GM12864 (cell line): Measurements from ENCODE around the gene CASQ1.

Source experiments
- DNase-seq: peaks from one replicate; pipeline ENCODE4 v3.0.0-alpha.2; 2011; ENCODE audit warnings: low read depth
- H3K4me3 ChIP-seq: 2 replicates; pipeline ENCODE4 v1.5.1; 2011; ENCODE audit warnings: mild to moderate bottlenecking, low read depth, low read length, control low read depth
- TF ChIP-seq, protein P1 (sequence below): IDR thresholded peaks from 2 replicates; pipeline ENCODE4 v1.5.1; 2011; ENCODE audit warnings: low read depth, mild to moderate bottlenecking, moderate library complexity, low read length, control low read depth, inconsistent platforms; ENCODE audit errors: missing control alignments

Gene CASQ1

DNA sequence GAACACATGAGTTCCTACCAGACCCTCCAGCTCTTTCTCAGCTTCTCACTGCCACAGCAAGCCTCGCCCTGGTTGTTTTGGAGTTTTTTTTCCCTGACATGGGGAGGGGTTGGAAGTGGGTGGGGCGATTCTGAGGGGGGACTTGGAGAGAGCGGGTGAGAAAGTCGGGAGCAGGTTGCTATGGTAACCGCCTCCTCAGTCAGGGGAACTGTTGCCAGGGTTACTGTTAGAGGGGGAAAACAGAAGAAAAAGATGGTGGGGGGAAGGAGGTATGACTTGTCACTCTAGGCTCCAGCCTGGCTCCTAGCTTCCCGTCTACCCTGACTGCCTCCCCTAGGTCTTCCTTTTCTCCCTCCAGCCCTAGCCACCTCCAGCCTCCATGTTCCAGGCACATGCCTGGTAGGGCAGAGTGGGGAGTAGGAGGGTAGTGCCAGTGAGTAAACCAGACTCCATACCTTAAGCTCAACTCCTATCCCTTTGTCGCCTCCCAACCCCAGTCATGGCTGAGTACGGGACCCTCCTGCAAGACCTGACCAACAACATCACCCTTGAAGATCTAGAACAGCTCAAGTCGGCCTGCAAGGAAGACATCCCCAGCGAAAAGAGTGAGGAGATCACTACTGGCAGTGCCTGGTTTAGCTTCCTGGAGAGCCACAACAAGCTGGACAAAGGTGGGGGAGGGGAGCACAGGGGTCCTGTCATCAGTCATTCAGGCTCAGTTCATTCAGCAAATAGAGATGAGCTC is 20.8 kb downstream of the CASQ1 start:
- TF ChIP-seq, protein P1, sequence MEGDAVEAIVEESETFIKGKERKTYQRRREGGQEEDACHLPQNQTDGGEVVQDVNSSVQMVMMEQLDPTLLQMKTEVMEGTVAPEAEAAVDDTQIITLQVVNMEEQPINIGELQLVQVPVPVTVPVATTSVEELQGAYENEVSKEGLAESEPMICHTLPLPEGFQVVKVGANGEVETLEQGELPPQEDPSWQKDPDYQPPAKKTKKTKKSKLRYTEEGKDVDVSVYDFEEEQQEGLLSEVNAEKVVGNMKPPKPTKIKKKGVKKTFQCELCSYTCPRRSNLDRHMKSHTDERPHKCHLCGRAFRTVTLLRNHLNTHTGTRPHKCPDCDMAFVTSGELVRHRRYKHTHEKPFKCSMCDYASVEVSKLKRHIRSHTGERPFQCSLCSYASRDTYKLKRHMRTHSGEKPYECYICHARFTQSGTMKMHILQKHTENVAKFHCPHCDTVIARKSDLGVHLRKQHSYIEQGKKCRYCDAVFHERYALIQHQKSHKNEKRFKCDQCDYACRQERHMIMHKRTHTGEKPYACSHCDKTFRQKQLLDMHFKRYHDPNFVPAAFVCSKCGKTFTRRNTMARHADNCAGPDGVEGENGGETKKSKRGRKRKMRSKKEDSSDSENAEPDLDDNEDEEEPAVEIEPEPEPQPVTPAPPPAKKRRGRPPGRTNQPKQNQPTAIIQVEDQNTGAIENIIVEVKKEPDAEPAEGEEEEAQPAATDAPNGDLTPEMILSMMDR: no peak
- no peak for DNase-seq
- no peak overlapping the region for H3K4me3 ChIP-seq

DNA sequence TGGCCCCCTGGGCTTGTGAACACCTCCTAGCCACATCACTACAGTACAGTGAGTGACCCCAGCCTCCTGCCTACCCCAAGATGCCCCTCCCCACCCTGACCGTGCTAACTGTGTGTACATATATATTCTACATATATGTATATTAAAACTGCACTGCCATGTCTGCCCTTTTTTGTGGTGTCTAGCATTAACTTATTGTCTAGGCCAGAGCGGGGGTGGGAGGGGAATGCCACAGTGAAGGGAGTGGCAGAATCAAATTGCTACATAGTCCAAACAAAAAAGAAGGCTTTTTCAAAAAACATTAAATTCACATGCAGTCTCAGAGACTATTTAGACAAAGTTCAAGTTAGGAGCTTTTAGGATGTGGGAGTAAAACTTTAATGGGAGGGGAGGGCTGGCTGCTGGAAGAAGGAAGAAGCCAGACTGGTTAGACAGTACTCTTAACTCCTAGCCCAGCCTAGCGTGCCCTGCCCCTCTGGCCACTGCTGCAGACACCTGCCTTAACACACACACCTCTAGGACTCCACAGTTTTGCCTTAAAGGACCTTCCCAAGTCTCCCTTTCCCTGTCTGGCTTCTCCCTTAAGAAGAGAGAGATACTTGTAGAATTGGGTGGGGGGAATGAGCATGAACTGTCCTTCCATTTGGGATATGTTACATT is 24.2 kb downstream of the CASQ1 start:
- DNase-seq: no peak
- TF ChIP-seq, protein P1: no peak
- no peak overlapping the region for H3K4me3 ChIP-seq

DNA sequence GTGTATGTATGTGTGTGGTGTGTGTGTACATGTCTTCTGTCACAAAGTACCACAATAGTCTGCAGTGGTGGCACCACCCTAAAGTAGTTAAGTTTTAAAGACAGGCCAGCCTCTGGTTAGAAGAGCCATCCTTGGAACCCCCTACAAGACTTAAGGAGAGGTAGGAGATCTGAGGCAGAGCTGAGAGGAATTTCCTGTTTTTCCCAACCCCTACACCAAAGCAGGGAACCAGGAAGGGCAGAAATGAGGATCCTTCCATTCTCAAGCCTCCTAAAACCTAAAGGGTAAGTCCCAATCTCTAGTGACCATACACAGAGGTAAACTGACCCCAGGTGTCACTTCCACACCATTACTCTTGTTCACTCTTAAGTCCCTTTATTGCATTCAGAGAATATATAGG is 25.9 kb downstream of the CASQ1 start:
- no peak for DNase-seq

DNA sequence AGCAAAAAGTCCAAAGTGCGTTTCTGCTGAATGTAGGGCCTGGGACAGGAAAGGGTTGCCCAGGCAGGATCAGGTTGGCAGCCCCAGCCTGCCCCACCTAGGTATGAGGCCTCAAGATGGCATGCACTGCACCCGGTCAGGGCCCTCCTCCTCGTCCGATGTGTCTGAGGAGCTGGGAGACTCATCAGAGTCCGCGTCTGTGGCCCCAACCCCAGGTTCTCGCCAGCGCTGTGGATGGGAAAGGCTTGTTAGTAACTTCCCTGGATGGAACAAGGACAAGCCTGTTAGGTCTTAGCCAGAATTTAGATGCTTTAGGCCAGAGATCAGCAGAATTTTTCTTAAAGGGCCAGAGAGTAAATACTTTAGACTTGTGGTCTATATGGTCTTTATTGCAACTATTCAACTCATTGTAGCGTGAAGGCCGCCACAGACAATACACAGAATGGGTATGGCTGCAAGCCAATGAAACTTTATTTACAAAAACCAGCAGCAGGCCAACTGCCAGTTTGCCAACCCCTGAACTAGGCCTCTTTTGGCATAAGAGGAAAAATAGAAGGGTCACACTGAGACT is 27.2 kb downstream of the CASQ1 start:
- DNase-seq: no peak
- no peak overlapping the region for H3K4me3 ChIP-seq
- TF ChIP-seq, protein P1: no peak

More for the DNA sequence above, 25.9 kb downstream of the CASQ1 start:
- no peak overlapping the region for H3K4me3 ChIP-seq
- TF ChIP-seq, protein P1: no peak

DNA sequence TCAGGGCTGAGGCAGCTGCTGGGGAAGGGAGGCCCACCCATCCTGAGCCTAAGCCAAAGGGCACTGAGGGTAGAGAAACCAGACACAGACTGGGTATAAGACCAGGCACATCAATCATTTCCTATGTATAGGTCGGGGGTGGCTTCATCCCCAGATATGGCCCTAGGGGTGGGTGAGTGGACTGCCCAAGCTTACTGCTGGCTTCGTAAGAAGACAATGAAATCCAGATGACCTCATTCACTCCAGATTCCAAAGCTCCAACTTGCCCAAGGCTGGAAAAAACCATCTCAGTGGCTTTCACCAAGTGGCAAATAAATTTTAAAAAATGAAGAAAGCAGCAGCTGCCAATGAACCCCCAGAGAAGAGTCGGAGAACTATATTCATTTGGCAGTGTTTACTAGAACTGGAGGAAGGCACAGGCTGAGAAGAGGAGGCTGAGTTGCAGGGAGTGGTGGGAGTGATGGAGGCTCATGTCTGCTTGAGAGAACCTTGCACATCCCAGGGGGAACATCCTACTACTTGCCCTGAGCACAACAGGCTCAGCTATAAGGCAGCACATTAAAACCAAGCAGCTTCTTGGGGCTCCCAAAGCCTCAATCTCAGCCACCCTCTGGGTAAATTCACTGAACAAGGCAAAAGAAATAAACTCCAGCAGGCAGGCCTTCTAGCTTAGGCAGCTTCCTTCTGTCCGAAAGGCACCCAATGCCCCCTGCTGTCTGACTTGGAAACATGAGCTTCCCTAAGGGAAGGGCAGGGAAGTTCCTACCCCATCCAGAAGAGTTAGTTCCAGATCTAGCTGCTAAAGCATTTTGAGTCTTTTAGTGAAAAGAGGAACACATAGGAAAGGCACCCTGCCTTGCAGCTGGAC is 28.9 kb downstream of the CASQ1 start:
- no peak for DNase-seq

DNA sequence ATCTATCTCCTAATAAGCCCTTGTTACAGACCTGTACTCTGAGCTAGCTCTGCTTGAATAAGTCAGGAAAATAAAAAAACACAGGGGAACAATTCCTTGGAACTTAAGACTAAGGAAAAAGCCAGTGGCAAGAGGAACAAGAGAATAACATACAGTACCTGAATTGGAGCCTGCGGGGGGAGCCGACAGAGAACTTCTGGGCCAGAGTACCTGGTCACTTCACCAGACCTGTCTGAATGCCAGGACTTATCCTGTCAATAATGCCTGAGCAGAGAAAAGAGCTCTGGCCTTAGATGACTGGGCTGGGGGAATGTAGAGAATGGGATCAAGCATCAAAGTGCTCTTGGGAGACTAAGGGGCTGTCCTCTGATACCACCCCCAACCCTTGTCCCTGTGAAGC is 29.9 kb downstream of the CASQ1 start:
- H3K4me3 ChIP-seq: no peak overlapping the region
- TF ChIP-seq, protein P1: no peak
- DNase-seq: no peak

More for the DNA sequence above, 28.9 kb downstream of the CASQ1 start:
- no peak overlapping the region for H3K4me3 ChIP-seq
- TF ChIP-seq, protein P1: peak; percentile 26
